K562 (cell line): ENCODE results near the gene AGFG1. TPM values are rescaled to one million over a fixed set of nuclear protein-coding genes. Genes with fewer than 3 reads are reported as not detected.

Experiments used
- ATAC-seq: fragments of 200-7000 bp; cut with Tn5 transposase; 3 replicates; pipeline ENCODE4 v1.9.1; 2020; ENCODE audit warnings: moderate library complexity
- BruUV-seq: library from RNA; stranded (reverse); fragments of 400-500 nt; replicated peaks from 2 replicates; lab custom pipeline; 2021; lab: Mats Ljungman, UMichigan
- CTCF ChIA-PET: fragments of 300-600 bp; formaldehyde crosslinking; extraction: SDS; loops from one replicate; lab custom pipeline; 2021; ENCODE audit warnings: low intra/inter-chr PET ratio; lab: Yijun Ruan, JAX
- POLR2A ChIA-PET: fragments of 300-600, 350-650 bp; sonication (Branson Sonifier 250); formaldehyde crosslinking; extraction: SDS; loops from one replicate; lab custom pipeline; 2021; ENCODE audit warnings: antibody characterized with exemption, inconsistent platforms; lab: Yijun Ruan, JAX
- DNase-seq, 4 experiments: peaks; one replicate each; pipeline versions ENCODE4 v3.0.0 to v3.0.0-alpha.2; 2011 to 2018; ENCODE audit warnings: low spot score in 3 of 4, mixed read lengths in 3 of 4; ENCODE audit errors: extremely low read depth in 1 of 4
- FAIRE-seq: peaks from 2 replicates; lab custom pipeline; 2011; peaks lifted over from hg19 to GRCh38; lab: Jason Lieb, UNC
- H2AFZ ChIP-seq: 2 replicates; pipeline ENCODE4 v1.6.0; 2011; ENCODE audit warnings: low read depth, low read length, control low read depth, inconsistent platforms
- H3K27ac ChIP-seq: fragments of 200-600 bp; 3 replicates; pipeline ENCODE4 v1.8.0; 2011; ENCODE audit warnings: low read depth, mild to moderate bottlenecking, control low read depth, inconsistent platforms, low read length, moderate library complexity, mixed read lengths; ENCODE audit errors: extremely low read depth
- H3K27me3 ChIP-seq, 2 experiments: fragments of 300-600 bp in 1 of 2; 2 replicates in 1 of 2; 3 replicates in 1 of 2; pipeline versions ENCODE4 v1.6.0 to v1.8.0; 2011; ENCODE audit warnings: inconsistent platforms in 2 of 2, low read length in 2 of 2, mild to moderate bottlenecking in 1 of 2, mixed read lengths in 1 of 2, moderate library complexity in 1 of 2; ENCODE audit not compliant: control insufficient read depth in 2 of 2, insufficient read depth in 2 of 2
- H3K36me3 ChIP-seq: fragments of 300-600 bp; 3 replicates; pipeline ENCODE4 v1.8.0; 2011; ENCODE audit warnings: mild to moderate bottlenecking, low read length, inconsistent platforms; ENCODE audit not compliant: control insufficient read depth, insufficient read depth
- H3K4me1 ChIP-seq, 2 experiments: fragments of 200-600 bp in 1 of 2; replicated peaks in 1 of 2; 2 replicates in 1 of 2; 3 replicates in 1 of 2; pipeline versions ENCODE4 v1.5.1 to v1.8.0; 2011; ENCODE audit warnings: inconsistent platforms in 2 of 2, low read length in 2 of 2, mild to moderate bottlenecking in 1 of 2, mixed read lengths in 1 of 2, moderate library complexity in 1 of 2; ENCODE audit not compliant: control insufficient read depth in 2 of 2, insufficient read depth in 2 of 2
- H3K4me2 ChIP-seq: 2 replicates; pipeline ENCODE4 v1.6.1; 2011; ENCODE audit warnings: low read length, control low read depth, inconsistent platforms, mixed read lengths; ENCODE audit not compliant: insufficient read depth
- H3K4me3 ChIP-seq: fragments of 200-600 bp; sonication (generic), shearing (Covaris generic); 2 replicates; pipeline ENCODE4 v1.5.1; 2016; ENCODE audit warnings: control low read depth, inconsistent platforms
- H3K79me2 ChIP-seq: fragments of 200-600 bp; 3 replicates; pipeline ENCODE4 v1.8.0; 2011; ENCODE audit warnings: low read length, inconsistent platforms; ENCODE audit not compliant: control insufficient read depth, insufficient read depth
- H3K9ac ChIP-seq, 2 experiments: 2 replicates each; pipeline versions ENCODE4 v1.6.0 to v1.6.1; 2011; ENCODE audit warnings: low read depth in 2 of 2, low read length in 2 of 2, control low read depth in 1 of 2, inconsistent platforms in 1 of 2, mild to moderate bottlenecking in 1 of 2, mixed read lengths in 1 of 2; ENCODE audit not compliant: insufficient read depth in 1 of 2
- H3K9me1 ChIP-seq: one replicate; pipeline ENCODE4 v1.6.0; 2011; ENCODE audit warnings: inconsistent platforms, mild to moderate bottlenecking, low read length, moderate library complexity; ENCODE audit not compliant: control insufficient read depth, insufficient read depth
- H3K9me3 ChIP-seq: replicated peaks from 2 replicates; pipeline ENCODE4 v1.5.1; 2011; ENCODE audit warnings: low read depth, low read length, inconsistent platforms; ENCODE audit not compliant: control insufficient read depth, insufficient read depth
- H4K20me1 ChIP-seq: replicated peaks from 2 replicates; pipeline ENCODE4 v1.6.1; 2011; ENCODE audit warnings: low read length, inconsistent platforms, mixed read lengths; ENCODE audit not compliant: control insufficient read depth, insufficient read depth
- CEBPG ChIP-seq, 3 experiments: fragments of 200-800 bp in 1 of 3; sonication (Bioruptor generic) in 1 of 3; sonication (generic) in 1 of 3; formaldehyde crosslinking in 1 of 3; IDR thresholded peaks in 2 of 3; conservative IDR thresholded peaks in 1 of 3; 2 replicates each; pipeline versions ENCODE4 v1.6.1 to v1.8.0; 2016 to 2022; ENCODE audit warnings: missing compliant biosample characterization in 2 of 3, missing genetic modification characterization in 2 of 3, mild to moderate bottlenecking in 1 of 3, missing genetic modification reagents in 1 of 3
- FOSL1 ChIP-seq: fragments of 200-800 bp; sonication (Bioruptor generic); conservative IDR thresholded peaks from 2 replicates; pipeline ENCODE4 v1.6.1; 2016; ENCODE audit warnings: missing genetic modification characterization, missing compliant biosample characterization
- FOXK2 ChIP-seq, 2 experiments: fragments of 450-650 bp; IDR thresholded peaks in 1 of 2; conservative IDR thresholded peaks in 1 of 2; 2 replicates each; pipeline ENCODE4 v1.6.1; 2016; ENCODE audit warnings: low read depth in 2 of 2, mild to moderate bottlenecking in 1 of 2
- HDAC2 ChIP-seq: fragments of 450-650 bp; IDR thresholded peaks from 2 replicates; pipeline ENCODE4 v1.6.1; 2016; ENCODE audit warnings: mild to moderate bottlenecking
- MAFG ChIP-seq: fragments of 450-650 bp; conservative IDR thresholded peaks from 2 replicates; pipeline ENCODE4 v1.6.1; 2016; ENCODE audit warnings: missing genetic modification characterization, missing compliant biosample characterization
- MCM7 ChIP-seq, 2 experiments: fragments of 450-650 bp; IDR thresholded peaks; 2 replicates each; pipeline ENCODE4 v1.6.1; 2016 to 2018
- MTA3 ChIP-seq: fragments of 450-650 bp; formaldehyde crosslinking; IDR thresholded peaks from 2 replicates; pipeline ENCODE4 v1.6.1; 2017; ENCODE audit warnings: mild to moderate bottlenecking, borderline replicate concordance
- NCOA6 ChIP-seq: fragments of 450-650 bp; IDR thresholded peaks from 2 replicates; pipeline ENCODE4 v1.6.1; 2017; ENCODE audit warnings: mild to moderate bottlenecking
- RAD21 ChIP-seq, 2 experiments: fragments of 250-450 bp in 1 of 2; fragments of 450-650 bp in 1 of 2; sonication (Bioruptor Pico) in 1 of 2; formaldehyde crosslinking in 1 of 2; IDR thresholded peaks in 1 of 2; conservative IDR thresholded peaks in 1 of 2; 2 replicates each; pipeline versions ENCODE4 v1.4.0 to v1.8.0; 2020 to 2022; ENCODE audit warnings: mild to moderate bottlenecking in 2 of 2, moderate library complexity in 1 of 2
- SMARCA5 ChIP-seq: fragments of 450-650 bp; IDR thresholded peaks from 2 replicates; pipeline ENCODE4 v1.6.1; 2016
- ZBTB40 ChIP-seq, 2 experiments: fragments of 450-650 bp in 1 of 2; sonication (generic) in 1 of 2; formaldehyde crosslinking in 1 of 2; IDR thresholded peaks; 2 replicates each; pipeline versions ENCODE4 v1.7.1 to v1.9.0; 2016 to 2022; ENCODE audit warnings: inconsistent platforms in 1 of 2, mild to moderate bottlenecking in 1 of 2, missing genetic modification reagents in 1 of 2
- ZKSCAN8 ChIP-seq: fragments of 200-800 bp; sonication (Bioruptor generic); IDR thresholded peaks from 2 replicates; pipeline ENCODE4 v1.6.1; 2016; ENCODE audit warnings: missing genetic modification characterization, missing compliant biosample characterization
- in situ Hi-C: fragments of 300-500 bp; cut with MboI; formaldehyde crosslinking; loops from 4 replicates; pipeline ENCODE4 v1.15.0; 2018; ENCODE audit warnings: inconsistent platforms, mixed read lengths
- intact Hi-C: fragments of 100-400 bp; cut with micrococcal nuclease; formaldehyde crosslinking; loops from 2 replicates; pipeline ENCODE4 v1.14.2; 2022
- polyA plus RNA-seq, 8 experiments: library from polyadenylated mRNA; depleted of rRNA in 4 of 8; stranded (reverse) in 5 of 8; unstranded in 3 of 8; fragments of >200 nt; fragmentation: Nextera tagmentation in 2 of 8; fragmentation: Illumina TruSeq in 1 of 8; extraction: Ambion mirVana in 2 of 8; extraction: Trizol in 1 of 8; gene quantifications; 2 replicates each; pipeline versions ENCODE4 v1.2.1 to v1.2.3, GENCODE V29; 2011 to 2014; ENCODE audit warnings: inconsistent platforms in 1 of 8, missing spikeins in 1 of 8
- total RNA-seq, 7 experiments: library from RNA; depleted of rRNA in 6 of 7; stranded (reverse); fragments of >200 nt in 6 of 7; fragmentation: Illumina TruSeq in 2 of 7; extraction: Trizol in 2 of 7; gene quantifications; 2 replicates each; pipeline versions ENCODE4 v1.2.1 to v1.2.3, GENCODE V29; 2011 to 2021; ENCODE audit warnings: low replicate concordance in 1 of 7

AGFG1 gene
- total and polyA plus RNA-seq, 9 of the 15 experiments (the other 6 are each of a cell fraction or from before 2014, with no cell fraction given), result 11.2 to 97.5 (median 36.0) TPM

GRCh38 chr2:227451655-227451992 is 20.3 kb upstream of the AGFG1 start:
- H3K4me3 ChIP-seq, result no peak overlapping the region
- H3K36me3 ChIP-seq, result no peaks in the 10 kb centered on the region
- DNase-seq, result no peak
- ChIA-PET CTCF (no interaction called here), POLR2A (interaction anchor here (1.0 to 1.6 kb wide), 4 partner anchors 8 to 101 kb away, joined by 3 to 4 read pairs (median 3); no protein-coding TSS in a partner anchor)
- H2AFZ ChIP-seq, result no peak overlapping the region
- BruUV-seq, result no TSS peak
- no peaks in the 10 kb centered on the region for H3K9me3 ChIP-seq
- no peaks in the 10 kb centered on the region for H3K9me1 ChIP-seq
- intact Hi-C loops, result loop anchor here (2.0 to 5.0 kb wide), 2 partner anchors 15 to 44 kb away; no protein-coding TSS in a partner anchor
- in situ Hi-C loops, result no loop called here
- peak overlapping the region; percentile 86 for H3K27ac ChIP-seq
- no peaks in the 10 kb centered on the region for H4K20me1 ChIP-seq
- FAIRE-seq, result no peak
- H3K79me2 ChIP-seq, result no peaks in the 10 kb centered on the region
- H3K9ac ChIP-seq, result peak overlapping the region in 1 of 2 experiments; percentile 42; a peak in 2 of 4 replicates
- peak; percentile 28 for ATAC-seq
- H3K4me2 ChIP-seq, result peak overlapping the region; percentile 28; the same call in 1 of the 2 replicates
- no peaks in the 10 kb centered on the region for H3K27me3 ChIP-seq
- H3K4me1 ChIP-seq, result peaks cover 4 to 26% of the 10 kb centered on the region in 2 experiments; a peak in 3 of 5 replicates
- TF ChIP-seq FOXK2 (conservative IDR thresholded peaks at IDR 0.05 in 1 of 2, IDR thresholded peaks at IDR 0.05 in 1 of 2; ENCODE audit: low read depth in 2 of 2) (0 out of 4 replicates have a peak, but pooled peaks of 1 of the 2 experiments have one; percentile 3), ZBTB40 (IDR thresholded peaks at IDR 0.05) (peak; percentile 33; the same call in 1 of the 2 replicates), ZBTB40 (CRISPR knock-in tag; IDR thresholded peaks at IDR 0.05) (no peak), MCM7 (IDR thresholded peaks at IDR 0.05) (no peak), CEBPG (CRISPR knock-in tag; IDR thresholded peaks at IDR 0.05) (no peak), CEBPG (tag; conservative IDR thresholded peaks at IDR 0.05 in 1 of 2, IDR thresholded peaks at IDR 0.05 in 1 of 2) (no peak; a peak in 1 of 4 replicates), SMARCA5 (peak; percentile 57; the same call in 1 of the 2 replicates), ZKSCAN8 (CRISPR knock-in tag) (0 out of 2 replicates have a peak, but pooled peaks have one; percentile 9), HDAC2 (0 out of 2 replicates have a peak, but pooled peaks have one; percentile 3), NCOA6 (0 out of 2 replicates have a peak, but pooled peaks have one; percentile 1), RAD21 (CRISPR knock-in tag; conservative IDR thresholded peaks at IDR 0.05 in 1 of 2, IDR thresholded peaks at IDR 0.05 in 1 of 2) (no peak), MTA3 (0 out of 2 replicates have a peak, but pooled peaks have one; percentile 5), FOSL1 (tag) (peak; percentile 65), MAFG (tag) (0 out of 2 replicates have a peak, but pooled peaks have one; percentile 3)
